Measurements from ENCODE around the gene SMIM7.

The SMIM7 gene

DNA sequence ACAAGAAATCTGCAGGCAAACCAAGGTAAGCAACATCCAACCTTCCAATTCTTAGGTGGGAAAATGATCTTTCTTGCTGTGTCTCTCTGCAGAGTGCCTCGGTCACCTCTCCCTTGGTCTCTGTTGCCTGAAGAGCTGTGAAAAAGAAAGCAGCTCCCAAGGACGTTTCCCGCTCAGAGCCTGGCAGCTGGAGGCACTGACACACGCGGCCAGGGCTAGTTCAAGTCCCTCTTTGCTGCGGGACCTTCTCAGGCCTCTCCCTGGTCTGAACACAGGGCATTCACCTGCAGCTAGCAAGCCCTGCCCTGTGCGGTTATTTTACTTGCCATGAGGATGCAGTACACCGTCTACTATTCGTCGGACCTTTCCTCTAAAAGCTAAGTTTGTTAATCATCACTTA lies 35.7 kb downstream of the SMIM7 start:
- no peak overlapping the region for H3K4me3 ChIP-seq (replicated peaks in 1 of 2; ENCODE audit: low read depth in 2 of 2, low read length in 2 of 2)
- TF ChIP-seq, protein P1, sequence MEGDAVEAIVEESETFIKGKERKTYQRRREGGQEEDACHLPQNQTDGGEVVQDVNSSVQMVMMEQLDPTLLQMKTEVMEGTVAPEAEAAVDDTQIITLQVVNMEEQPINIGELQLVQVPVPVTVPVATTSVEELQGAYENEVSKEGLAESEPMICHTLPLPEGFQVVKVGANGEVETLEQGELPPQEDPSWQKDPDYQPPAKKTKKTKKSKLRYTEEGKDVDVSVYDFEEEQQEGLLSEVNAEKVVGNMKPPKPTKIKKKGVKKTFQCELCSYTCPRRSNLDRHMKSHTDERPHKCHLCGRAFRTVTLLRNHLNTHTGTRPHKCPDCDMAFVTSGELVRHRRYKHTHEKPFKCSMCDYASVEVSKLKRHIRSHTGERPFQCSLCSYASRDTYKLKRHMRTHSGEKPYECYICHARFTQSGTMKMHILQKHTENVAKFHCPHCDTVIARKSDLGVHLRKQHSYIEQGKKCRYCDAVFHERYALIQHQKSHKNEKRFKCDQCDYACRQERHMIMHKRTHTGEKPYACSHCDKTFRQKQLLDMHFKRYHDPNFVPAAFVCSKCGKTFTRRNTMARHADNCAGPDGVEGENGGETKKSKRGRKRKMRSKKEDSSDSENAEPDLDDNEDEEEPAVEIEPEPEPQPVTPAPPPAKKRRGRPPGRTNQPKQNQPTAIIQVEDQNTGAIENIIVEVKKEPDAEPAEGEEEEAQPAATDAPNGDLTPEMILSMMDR (IDR thresholded peaks at IDR 0.05; ENCODE audit: low read depth, low read length) = no peak

DNA sequence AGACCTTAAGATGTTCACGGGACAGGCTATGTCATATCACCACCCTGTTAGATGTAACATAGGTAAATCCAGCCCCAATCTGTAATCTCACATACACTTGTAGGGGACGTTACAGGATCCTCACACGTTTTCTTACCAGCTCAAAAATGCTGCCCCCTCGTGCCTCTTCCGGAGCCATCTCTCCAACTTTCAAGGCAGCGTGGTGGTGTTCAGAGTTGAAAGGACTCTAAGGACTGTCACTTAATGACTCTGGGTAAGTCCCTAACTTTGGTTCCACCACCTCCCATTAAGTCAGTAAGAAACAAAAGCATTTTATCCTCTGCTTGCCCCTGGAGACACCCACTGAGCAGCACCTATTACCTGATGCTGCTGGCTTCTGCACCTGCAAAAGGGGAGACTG lies 36.4 kb downstream of the SMIM7 start:
- H3K4me3 ChIP-seq (replicated peaks in 1 of 2; ENCODE audit: low read depth in 2 of 2, low read length in 2 of 2) = no peak overlapping the region
- no peak for DNase-seq (ENCODE audit: low read depth in 2 of 2)
- TF ChIP-seq, protein P1 (IDR thresholded peaks at IDR 0.05; ENCODE audit: low read depth, low read length) = no peak

More for the DNA sequence above, 35.7 kb downstream of the SMIM7 start:
- no peak for DNase-seq (ENCODE audit: low read depth in 2 of 2)

DNA sequence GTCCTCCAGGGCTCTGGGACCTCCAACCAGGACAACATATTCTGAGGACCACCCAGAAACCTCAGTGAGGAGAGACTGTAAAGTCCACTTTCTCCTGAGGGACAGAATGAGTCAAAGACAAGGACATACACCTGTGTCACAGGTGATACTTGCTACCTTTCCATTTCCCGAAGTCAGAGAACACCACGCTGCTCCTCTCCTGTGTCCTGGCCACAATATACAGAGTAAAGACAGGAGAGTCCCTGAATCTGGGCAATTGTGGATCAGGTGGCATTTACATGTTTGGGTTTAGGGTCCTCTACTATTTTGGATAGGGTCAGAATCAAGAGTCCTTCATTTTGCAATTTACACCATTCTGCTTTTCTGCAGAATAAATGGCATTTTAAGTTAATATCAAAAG lies 36.9 kb downstream of the SMIM7 start:
- TF ChIP-seq, protein P1 (IDR thresholded peaks at IDR 0.05; ENCODE audit: low read depth, low read length) = no peak
- H3K4me3 ChIP-seq (replicated peaks in 1 of 2; ENCODE audit: low read depth in 2 of 2, low read length in 2 of 2) = no peak overlapping the region
- no peak for DNase-seq (ENCODE audit: low read depth in 2 of 2)

DNA sequence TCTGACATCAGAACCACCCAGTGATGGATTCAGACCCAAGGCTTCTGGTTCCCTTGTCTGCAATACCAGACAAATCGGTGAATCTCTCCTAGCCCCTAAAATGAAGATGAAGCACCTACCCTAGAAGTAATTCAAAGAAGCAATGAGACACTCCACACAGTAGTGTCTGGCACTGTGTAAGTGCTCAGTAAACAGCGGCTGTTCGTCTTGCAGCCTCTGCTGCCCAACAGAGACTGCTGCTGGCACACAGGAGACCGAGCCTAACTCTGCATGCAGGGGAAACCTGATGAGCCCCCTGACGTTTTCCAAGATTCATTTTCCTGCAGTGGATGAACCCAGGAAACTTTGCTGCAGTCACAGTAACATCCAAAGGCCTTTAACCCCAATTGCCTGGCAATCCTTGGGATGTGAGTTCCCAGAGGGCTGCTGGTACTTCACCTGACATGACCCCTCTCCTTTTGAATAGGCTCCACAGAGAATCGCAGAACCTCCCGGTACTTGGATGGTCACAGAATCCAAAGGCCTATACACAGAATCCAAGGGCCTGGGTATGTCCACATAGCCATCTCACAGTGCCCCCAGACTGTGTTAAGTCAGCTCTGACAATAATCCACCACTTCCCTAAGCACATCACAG lies 38.7 kb downstream of the SMIM7 start:
- no peak for DNase-seq (ENCODE audit: low read depth in 2 of 2)
- TF ChIP-seq, protein P1 (IDR thresholded peaks at IDR 0.05; ENCODE audit: low read depth, low read length) = no peak
- no peak overlapping the region for H3K4me3 ChIP-seq (replicated peaks in 1 of 2; ENCODE audit: low read depth in 2 of 2, low read length in 2 of 2)

DNA sequence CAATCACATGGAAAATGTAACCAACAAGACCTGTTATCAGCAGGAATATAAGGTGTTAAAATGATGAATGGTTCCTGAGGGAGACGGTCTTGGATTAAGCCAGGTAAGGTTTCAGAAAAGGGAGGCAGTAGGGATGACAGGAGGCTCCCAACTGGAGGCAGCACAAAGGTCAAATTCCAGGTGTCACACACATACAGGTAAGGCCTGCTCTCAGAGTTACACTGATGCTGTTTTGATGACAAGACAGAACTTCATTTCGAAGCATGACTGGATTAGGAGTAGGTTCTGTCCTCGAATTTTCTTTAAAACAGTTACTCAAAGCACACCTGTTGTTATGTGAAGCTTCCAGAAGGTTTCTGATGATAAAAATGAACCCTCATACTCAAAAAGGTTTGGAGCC lies 39.4 kb downstream of the SMIM7 start:
- no peak for DNase-seq (ENCODE audit: low read depth in 2 of 2)
- TF ChIP-seq, protein P1 (IDR thresholded peaks at IDR 0.05; ENCODE audit: low read depth, low read length) = no peak

DNA sequence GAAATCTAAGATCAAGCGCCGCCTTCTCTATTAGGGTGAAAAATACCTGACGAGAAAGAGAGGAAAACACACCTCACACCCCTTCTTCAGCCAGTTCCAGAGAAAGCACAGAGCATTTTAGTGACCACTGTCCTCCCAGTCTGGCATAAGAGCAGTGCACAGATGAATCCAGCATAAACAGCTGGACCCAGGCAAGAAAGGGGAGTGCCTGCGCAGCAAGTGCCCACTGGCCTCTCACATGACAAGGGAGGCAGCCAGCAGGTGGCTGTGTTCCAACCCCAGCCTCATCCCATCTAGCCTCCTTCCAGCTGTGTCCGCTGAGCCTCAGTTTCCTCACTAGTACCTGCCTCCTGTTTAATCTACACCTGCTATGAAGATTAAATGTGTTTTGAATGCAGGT lies 39.9 kb downstream of the SMIM7 start:
- DNase-seq (ENCODE audit: low read depth in 2 of 2) = no peak
- TF ChIP-seq, protein P1 (IDR thresholded peaks at IDR 0.05; ENCODE audit: low read depth, low read length) = no peak
- no peak overlapping the region for H3K4me3 ChIP-seq (replicated peaks in 1 of 2; ENCODE audit: low read depth in 2 of 2, low read length in 2 of 2)

More for the DNA sequence above, 39.4 kb downstream of the SMIM7 start:
- H3K4me3 ChIP-seq (replicated peaks in 1 of 2; ENCODE audit: low read depth in 2 of 2, low read length in 2 of 2) = no peak overlapping the region

DNA sequence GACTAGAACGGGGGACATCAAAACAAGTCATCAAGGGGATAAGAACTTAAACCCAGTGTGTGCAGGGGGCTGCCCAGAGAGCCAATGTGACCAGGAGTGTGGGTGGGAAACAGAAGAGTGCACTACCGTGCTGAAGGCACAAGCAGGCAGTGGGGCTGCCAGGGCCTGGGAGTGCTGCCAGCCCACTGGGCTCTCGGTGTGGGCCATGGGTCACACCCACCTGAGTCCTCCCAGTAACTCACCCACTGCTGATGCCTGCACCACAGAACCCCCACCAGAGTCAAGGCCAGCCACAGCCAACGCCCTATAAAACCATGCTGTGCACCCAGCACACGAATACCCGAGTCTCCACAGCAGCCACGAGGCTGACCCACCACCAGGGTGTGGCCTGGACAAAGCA lies 40.5 kb downstream of the SMIM7 start:
- DNase-seq (ENCODE audit: low read depth in 2 of 2) = no peak
- no peak overlapping the region for H3K4me3 ChIP-seq (replicated peaks in 1 of 2; ENCODE audit: low read depth in 2 of 2, low read length in 2 of 2)
- TF ChIP-seq, protein P1 (IDR thresholded peaks at IDR 0.05; ENCODE audit: low read depth, low read length) = no peak

Measured in cardiac fibroblast (primary cell).